GM19238 (cell line): ENCODE measurements around the gene SRSF1.
"Not testable (repeated sequence)": the region's sequence is repeated elsewhere in the genome, so short reads cannot be mapped to it uniquely, and the experiment has no call there.

Source experiments
- DNase-seq: peaks from one replicate; pipeline ENCODE4 v3.0.0; 2011; ENCODE audit warnings: low spot score; ENCODE audit not compliant: insufficient read length

The SRSF1 gene

DNA sequence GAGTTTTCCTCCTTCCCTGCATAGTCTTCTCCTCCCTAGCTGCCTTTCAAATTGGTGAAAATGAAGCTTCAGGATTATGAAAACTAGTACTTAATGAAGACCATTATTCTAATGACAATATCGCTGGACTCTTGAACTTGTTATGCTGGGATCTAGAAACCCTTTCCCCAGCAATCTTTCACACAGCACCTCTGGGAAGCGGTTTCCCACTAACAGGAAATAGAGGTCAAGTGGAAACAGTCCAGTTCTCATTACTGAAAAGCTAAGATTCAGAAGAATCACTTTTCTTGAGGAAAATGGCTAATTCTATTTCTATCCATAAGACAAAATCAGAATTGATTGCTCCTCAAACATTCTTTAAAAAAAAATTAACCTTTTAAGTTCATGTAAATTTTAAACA, 17.0 kb downstream of the SRSF1 start:
- no peak for DNase-seq

DNA sequence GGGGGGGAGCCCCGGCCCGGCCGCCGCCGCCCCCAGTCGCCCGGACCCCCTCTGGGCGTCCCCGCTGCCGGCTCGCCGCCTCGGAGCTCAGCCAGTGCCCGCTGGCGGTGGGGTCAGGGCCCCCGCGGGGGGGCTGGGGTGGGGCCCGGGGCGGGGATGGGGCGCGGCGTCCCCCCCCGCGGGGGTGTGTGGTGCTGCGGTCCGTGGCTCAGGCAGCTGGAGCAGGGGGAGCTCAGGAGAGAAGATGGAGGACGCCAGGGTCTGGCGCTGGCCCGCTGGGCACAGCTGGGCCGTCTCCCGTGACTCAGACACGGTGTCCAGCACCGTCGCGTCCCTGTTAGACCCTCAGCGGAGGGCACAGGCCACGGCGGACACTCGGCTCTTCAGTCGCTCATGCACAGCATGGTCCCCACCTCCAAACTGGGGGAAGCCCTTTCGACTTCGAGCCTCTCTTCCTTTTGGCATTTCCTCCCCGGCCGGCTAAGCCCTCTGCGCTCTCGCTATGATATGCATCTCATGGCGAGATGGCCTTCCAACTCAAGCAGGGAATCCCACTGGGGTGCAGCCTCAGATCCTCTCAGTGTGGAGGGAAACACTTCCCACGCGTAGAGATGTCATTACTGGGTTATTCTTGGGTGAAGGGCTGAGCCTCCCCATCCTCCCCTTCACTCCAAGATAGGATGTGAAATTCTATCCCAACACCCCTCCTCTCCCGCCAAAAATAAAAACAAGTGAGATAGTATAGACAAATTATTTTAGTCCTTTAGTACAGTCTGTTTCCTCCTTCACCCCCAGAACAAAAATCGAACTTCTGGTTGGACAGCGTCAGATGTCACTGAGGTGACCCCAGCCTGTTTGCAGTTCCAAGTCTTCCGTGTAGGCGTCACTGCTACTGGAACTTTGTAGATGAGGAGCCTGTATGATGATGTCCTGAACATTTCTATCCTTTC, 18.5 kb downstream of the SRSF1 start:
- DNase-seq = peak; percentile 86

DNA sequence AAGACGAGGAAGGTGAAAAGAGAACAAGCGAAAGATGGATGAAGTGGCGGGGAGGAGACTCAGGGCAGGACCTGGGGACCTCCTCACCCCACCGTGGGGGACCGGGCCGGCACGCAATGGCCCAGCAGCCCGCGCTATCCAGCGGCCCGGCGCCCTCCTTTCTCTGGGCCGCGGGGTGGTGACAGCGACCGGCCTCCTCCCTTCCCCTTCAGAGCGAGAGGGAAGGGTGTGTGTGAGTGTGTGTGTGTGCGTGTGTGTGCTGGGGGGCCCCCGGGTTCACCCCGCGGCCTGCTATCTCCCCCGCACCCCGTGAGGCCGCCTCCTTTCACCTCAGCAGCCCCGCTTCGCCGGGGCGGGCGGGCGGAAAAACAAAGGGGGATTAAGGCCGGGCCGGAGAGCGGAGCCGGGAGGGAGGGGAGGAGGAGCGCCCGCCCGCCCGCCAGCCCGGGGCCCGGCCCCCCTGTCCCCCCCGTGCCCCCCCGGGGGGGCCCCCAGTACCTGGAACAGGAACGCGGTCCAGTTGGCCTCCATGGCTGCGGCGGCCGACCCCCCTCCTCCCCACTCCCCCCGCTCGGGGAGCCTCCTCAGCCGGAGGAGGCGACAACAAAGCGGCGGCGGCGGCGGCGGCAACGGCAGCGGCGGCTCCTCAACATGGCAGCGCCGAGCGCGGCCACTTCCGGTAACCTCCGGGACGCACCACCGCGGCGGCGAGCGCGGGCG, 19.3 kb downstream of the SRSF1 start, which contains the start of gene VEZF1:
Gene VEZF1, minus strand, starts transcription at position 674 of the 720 bp plus-strand sequence. Its CDS starts 143 bp downstream, at position 531.
- peak; percentile 79 for DNase-seq

- DNase-seq = no peak
Observed at GRCh38 chr17:57986841-57987580, 20.0 kb downstream of the SRSF1 start.

GRCh38 chr17:57985675-57985974, 21.4 kb downstream of the SRSF1 start:
- no peak for DNase-seq

DNA sequence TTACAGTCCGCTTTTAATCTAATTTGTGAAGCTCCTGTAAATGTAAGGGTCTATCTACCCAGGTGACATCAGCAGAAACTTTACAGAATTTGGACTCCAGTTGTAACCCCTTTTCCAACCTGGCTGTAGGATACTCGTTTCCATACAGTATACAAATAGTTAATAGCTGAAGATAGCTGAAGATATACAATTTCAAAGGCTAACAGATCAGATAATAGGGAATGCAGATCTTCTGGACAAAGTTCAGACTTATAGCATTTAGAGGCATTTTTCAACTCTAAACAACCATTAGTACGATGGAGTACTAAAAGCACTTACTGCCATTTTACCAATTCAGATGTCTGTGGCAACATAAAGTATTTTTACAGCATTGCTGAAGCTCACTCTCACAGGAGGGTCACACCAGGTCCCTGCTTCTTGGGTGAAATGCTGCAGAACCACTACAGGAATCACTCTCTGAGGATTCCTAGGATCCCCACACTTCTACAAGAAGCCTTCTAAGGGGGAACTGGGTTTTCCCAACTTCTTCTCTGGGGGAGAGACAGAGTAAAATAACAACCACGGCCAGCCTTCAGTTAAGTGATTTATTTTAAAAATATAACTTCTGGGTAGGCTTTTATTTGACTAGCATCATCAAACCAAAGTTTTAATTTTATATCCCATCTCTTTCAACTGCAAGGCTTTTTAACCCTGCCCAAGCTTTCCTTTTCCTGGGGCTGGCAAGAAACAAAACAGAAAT, 21.9 kb downstream of the SRSF1 start:
- DNase-seq = no peak

GRCh38 chr17:57984261-57984890, 22.7 kb downstream of the SRSF1 start:
- DNase-seq = no peak

DNA sequence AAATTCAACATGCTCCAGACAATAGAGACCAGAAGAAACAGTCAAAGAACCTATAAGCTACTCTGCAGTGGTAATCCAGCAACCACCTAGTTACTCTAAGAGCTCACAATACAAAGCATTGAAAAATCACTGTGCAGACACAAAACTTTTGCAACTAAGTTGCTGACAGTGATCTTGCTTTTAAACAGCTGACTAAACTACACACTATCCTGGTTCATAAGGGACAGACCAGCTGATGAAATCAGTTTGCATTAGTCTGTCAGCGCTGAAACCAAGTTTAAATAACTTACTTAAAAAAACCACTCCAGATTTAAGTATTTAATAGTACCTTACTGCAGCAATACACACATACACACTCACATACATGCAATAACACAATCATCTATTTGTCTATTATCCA, 23.6 kb downstream of the SRSF1 start:
- no peak for DNase-seq

DNA sequence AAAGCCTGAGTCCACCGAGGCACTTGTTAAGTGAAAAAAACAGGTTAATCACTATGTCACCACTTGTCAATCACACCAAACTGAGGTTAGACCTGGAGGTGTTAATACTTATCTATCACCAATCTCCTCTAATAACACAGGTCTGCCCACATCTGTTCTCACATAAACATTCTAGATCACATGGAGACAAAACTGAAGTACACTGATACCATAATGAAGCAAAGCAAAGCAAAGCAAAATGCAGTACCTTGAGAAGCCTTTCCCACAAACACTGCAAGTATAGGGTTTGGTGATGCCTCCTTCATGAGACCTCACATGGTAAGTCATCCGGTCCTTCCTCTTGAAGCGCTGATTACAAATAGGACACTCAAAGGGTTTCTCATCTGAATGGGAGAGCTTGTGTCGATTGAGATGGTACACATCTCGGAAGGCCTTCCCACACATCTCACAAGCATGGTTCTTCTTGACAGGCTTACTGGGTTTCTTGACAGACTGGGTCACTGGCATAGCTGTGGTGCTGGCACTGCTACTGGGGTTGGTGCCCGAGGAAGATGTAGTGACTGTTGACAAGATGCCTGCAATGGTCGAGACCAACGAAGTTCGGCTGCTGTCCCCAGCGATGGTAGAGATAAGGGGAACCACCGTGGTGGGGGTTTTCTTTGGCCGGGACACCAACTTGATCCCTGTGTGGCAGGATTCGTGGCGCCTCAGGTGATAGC, 24.4 kb downstream of the SRSF1 start:
- DNase-seq = no peak

DNA sequence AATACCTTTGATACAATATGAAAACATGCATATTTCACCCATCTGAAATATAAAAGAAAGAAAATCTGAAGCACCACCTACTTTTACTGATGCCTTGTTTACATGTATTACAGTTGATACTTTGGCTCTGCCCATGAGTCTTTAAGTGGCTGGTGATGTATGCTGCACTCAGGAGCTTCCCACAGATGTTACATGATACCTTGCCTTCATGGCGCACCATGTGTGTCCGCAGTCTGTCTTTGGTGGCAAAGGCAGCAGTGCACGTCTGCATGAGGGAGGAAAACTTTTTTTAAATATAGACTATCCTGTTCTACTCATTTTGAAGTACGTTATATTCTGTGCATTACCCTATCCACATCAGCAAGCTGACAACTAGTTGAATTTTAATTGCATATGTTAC, 26.5 kb downstream of the SRSF1 start:
- no peak for DNase-seq

DNA sequence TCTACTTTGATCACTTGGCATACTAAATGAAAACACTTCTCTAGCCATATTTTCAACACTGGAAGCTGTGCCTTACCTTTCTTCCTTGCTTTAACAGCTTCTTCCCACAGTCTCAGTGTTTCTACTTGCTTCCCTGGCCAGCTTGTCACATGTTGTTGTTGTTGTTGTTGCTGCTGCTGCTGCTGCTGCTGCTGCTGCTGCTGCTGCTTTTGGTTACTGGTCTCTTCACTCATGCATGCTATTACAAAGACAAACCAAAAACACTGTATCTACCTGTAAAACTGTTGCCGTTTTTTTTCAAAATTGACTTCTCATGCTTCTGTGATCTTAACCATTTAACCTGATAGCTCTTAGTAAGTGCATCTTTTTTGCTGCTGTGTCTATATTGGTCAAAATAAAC, 28.0 kb downstream of the SRSF1 start:
- DNase-seq = no peak

GRCh38 chr17:57976594-57976993, 30.5 kb downstream of the SRSF1 start:
- no peak for DNase-seq

DNA sequence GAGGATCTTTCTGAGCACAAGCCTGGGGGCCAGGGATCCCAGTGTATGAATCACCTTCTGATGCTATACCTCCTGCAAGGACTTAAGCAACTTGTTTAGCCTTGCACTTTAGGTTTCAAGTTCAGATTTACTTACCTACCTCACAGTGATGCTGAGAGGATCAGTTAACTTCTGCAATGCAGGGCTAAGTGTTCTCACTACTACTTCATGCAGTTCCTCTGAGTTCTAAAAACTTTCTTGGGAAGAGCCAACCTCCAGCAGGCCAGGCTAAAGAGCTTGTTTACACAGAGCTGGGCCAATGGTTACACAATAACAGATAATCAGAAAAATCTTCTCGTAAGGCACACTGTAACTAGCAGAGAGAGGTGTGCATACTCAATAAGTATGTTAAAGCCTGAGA, 32.0 kb downstream of the SRSF1 start:
- DNase-seq = no peak

- not testable (repeated sequence) for DNase-seq
Observed at GRCh38 chr17:57974053-57974824, 32.8 kb downstream of the SRSF1 start.

- DNase-seq = no peak
Observed at GRCh38 chr17:57972151-57972550, 34.9 kb downstream of the SRSF1 start.

GRCh38 chr17:57971572-57971971, 35.5 kb downstream of the SRSF1 start:
- no peak for DNase-seq

DNA sequence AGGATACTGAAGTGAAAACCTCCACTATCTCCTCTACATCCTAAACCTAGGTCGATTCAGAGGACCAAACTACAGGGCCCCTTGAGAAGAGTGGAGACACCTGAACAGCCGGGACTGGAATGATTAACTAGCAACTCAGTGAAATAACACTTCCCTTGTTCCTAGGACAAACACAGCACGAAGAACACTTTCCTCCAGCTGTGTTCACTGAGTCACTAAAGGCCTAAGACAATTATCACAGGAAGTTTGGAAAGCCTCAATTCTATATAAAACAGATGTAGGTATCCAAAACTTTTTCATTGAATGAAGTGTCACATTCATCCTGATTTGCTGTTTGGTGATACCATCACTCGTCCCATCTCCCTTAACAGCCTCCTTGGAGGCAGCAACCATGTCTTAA, 36.3 kb downstream of the SRSF1 start:
- DNase-seq = no peak

DNA sequence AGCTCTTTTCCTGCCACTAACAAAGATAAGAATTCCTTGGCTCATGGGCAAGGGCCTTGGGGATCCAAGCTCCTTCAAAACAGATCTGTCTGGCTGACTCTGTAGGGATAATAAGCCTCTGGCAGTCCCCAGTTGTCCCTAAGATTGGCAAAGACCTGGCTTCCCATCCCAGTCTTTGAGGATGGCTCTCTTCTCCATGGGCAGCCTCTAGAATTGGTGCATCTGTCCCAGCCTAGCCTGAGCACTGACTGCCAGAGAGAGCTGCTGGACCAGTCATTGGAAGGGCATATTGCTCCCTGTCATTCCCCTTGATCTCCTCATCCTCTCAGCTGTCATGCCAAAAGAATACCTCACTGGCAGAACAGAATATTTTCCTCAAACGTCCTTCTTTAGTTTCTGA, 38.6 kb downstream of the SRSF1 start:
- DNase-seq = no peak

DNA sequence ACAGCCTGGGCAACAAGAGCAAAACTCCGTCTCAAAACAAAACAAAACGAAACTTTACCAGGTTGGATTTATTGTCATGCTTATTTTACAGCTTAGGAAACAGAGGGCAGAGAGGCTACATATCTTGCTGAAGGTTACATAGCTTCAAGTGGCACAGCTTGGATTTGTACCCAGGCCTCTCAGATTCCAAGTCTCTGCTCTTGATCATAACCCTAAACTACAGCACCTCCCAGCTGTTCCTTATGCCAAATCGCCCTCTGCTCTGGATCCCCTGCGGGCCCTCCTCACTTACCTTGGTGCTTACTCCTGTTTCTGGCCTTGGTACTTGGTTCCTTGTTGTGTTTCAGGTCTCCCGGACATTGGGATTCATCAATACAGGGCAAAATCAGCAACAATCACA, 40.2 kb downstream of the SRSF1 start:
- no peak for DNase-seq
